ENCODE measurements around the gene BCL11A. TPM values are rescaled to one million over a fixed set of nuclear protein-coding genes. Genes with fewer than 3 reads are reported as not detected.
A peak's percentile ranks its signal among the peaks of the same experiment; 100 is the strongest.

Gene BCL11A
- total RNA-seq, 1 experiment from 2014 or later = 0.33 TPM

DNA sequence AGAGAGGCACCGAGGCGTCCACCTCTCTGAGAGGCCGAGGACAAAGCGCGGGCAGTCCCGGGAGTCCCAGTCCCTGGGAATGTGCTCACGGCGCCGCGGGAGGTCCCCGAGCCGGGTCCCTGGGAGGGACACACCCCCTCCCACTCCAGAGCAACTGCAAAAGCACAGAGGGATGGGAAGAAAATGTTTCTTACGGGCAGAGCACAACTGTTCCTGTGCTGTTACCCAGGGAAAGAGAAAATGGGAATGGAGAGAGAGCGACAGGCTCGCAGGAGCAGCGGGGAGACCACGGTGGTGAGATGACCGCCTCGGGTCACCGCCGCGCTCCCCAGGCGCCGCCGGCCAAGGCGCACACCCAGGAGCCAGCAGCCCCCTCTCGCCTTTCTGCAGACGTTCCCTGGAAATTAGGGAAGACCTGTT lies 1.2 kb upstream of the BCL11A start:
- in situ Hi-C loops (cut with HindIII; ENCODE audit: low pct_unique_long_range_greater_than_20kb, low sequenced_read_pairs) (no loop called here), intact Hi-C loops (cut with micrococcal nuclease; ENCODE audit: unreplicated experiment) (loop anchor here (10.0 kb wide), 1 partner anchor 1260 kb away; no protein-coding TSS in a partner anchor)
- ChIA-PET CTCF (interaction anchor here (0.7 kb wide), 1 partner anchor 1961 kb away, joined by 3 read pairs; no protein-coding TSS in a partner anchor), POLR2A (no interaction called here)
- DNase-seq (ENCODE audit: low read depth, low spot score) (no peak), ATAC-seq (peak; percentile 40)
- BruUV-seq (replicated peaks) = no TSS peak
- Histone ChIP-seq H3K9me3 (ENCODE audit: control insufficient read depth, insufficient read depth, low read depth, low read length) (no peaks in the 10 kb centered on the region), H3K4me3 (ENCODE audit: low read depth in 2 of 2, low read length in 2 of 2) (peak overlapping the region; percentile 52 to 67), H3K27me3 (ENCODE audit: control insufficient read depth, insufficient read depth, low read length) (peaks cover 32% of the 10 kb centered on the region), H3K36me3 (ENCODE audit: control insufficient read depth, insufficient read depth, low read length) (no peaks in the 10 kb centered on the region; the same call in 1 of the 2 replicates), H3K27ac (ENCODE audit: low read length) (no peak overlapping the region), H3K4me1 (ENCODE audit: control insufficient read depth, insufficient read depth, low read length) (peaks cover 19% of the 10 kb centered on the region)
- TF ChIP-seq, protein P1, sequence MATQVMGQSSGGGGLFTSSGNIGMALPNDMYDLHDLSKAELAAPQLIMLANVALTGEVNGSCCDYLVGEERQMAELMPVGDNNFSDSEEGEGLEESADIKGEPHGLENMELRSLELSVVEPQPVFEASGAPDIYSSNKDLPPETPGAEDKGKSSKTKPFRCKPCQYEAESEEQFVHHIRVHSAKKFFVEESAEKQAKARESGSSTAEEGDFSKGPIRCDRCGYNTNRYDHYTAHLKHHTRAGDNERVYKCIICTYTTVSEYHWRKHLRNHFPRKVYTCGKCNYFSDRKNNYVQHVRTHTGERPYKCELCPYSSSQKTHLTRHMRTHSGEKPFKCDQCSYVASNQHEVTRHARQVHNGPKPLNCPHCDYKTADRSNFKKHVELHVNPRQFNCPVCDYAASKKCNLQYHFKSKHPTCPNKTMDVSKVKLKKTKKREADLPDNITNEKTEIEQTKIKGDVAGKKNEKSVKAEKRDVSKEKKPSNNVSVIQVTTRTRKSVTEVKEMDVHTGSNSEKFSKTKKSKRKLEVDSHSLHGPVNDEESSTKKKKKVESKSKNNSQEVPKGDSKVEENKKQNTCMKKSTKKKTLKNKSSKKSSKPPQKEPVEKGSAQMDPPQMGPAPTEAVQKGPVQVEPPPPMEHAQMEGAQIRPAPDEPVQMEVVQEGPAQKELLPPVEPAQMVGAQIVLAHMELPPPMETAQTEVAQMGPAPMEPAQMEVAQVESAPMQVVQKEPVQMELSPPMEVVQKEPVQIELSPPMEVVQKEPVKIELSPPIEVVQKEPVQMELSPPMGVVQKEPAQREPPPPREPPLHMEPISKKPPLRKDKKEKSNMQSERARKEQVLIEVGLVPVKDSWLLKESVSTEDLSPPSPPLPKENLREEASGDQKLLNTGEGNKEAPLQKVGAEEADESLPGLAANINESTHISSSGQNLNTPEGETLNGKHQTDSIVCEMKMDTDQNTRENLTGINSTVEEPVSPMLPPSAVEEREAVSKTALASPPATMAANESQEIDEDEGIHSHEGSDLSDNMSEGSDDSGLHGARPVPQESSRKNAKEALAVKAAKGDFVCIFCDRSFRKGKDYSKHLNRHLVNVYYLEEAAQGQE (IDR thresholded peaks at IDR 0.05; ENCODE audit: insufficient read depth in 1 of 2, low read depth in 2 of 2, low read length in 1 of 2) = no peak
- TF ChIP-seq SIN3A (IDR thresholded peaks at IDR 0.05; ENCODE audit: borderline replicate concordance, insufficient read depth, low read depth, low read length) (0 out of 2 replicates have a peak, but pooled peaks have one; percentile 34), POLR2AphosphoS5 (IDR thresholded peaks at IDR 0.05; ENCODE audit: low read depth, low read length) (no peak)
- TF ChIP-seq, protein P2, sequence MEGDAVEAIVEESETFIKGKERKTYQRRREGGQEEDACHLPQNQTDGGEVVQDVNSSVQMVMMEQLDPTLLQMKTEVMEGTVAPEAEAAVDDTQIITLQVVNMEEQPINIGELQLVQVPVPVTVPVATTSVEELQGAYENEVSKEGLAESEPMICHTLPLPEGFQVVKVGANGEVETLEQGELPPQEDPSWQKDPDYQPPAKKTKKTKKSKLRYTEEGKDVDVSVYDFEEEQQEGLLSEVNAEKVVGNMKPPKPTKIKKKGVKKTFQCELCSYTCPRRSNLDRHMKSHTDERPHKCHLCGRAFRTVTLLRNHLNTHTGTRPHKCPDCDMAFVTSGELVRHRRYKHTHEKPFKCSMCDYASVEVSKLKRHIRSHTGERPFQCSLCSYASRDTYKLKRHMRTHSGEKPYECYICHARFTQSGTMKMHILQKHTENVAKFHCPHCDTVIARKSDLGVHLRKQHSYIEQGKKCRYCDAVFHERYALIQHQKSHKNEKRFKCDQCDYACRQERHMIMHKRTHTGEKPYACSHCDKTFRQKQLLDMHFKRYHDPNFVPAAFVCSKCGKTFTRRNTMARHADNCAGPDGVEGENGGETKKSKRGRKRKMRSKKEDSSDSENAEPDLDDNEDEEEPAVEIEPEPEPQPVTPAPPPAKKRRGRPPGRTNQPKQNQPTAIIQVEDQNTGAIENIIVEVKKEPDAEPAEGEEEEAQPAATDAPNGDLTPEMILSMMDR (IDR thresholded peaks at IDR 0.05) = 0 out of 2 replicates have a peak, but pooled peaks have one; percentile 26

DNA sequence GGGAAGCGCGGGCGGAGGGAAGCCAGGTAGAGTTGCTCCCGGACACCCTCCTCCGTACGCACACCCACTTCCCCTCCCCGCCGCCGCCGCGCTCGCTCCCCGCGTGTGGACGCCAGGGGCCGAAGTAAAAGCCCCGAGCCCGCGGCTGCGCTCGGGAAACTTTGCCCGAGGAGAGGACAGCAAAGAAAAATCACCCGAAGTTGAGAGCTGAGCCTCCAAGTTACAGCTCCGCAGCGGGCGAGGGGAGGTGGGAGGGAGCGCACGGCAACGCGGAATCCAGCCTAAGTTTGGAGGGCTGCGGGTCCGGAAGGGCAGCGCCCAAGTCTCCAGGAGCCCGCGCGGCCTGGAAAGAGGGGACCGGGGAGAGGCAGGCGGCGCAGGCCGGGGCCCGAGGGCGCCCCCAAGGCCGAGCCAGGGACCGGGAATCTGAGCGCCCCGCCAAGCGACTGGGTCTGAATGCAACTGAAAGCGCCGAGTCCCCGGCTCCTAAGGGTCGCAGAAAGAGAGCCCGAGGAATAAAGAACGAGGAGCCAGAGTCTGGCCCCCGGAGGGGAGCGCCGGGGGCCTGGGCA lies 706 bp upstream of the BCL11A start:
- H3K27ac ChIP-seq (ENCODE audit: low read length) = no peak overlapping the region
- in situ Hi-C loops (cut with HindIII; ENCODE audit: low pct_unique_long_range_greater_than_20kb, low sequenced_read_pairs) = no loop called here
- peak; percentile 20; the same call in 1 of the 2 replicates for ATAC-seq

More for the DNA sequence above, 706 bp upstream of the BCL11A start:
- no peaks in the 10 kb centered on the region; the same call in 1 of the 2 replicates for H3K36me3 ChIP-seq (ENCODE audit: control insufficient read depth, insufficient read depth, low read length)
- TF ChIP-seq, protein P1 (IDR thresholded peaks at IDR 0.05; ENCODE audit: insufficient read depth in 1 of 2, low read depth in 2 of 2, low read length in 1 of 2) = no peak
- TF ChIP-seq, protein P2 (IDR thresholded peaks at IDR 0.05) = peak; percentile 38
- TF ChIP-seq POLR2AphosphoS5 (IDR thresholded peaks at IDR 0.05; ENCODE audit: low read depth, low read length) = no peak
- ChIA-PET POLR2A (no interaction called here), CTCF (no interaction called here)
- intact Hi-C loops (cut with micrococcal nuclease; ENCODE audit: unreplicated experiment) = loop anchor here (10.0 kb wide), 1 partner anchor 1259 kb away; no protein-coding TSS in a partner anchor
- H3K27me3 ChIP-seq (ENCODE audit: control insufficient read depth, insufficient read depth, low read length) = peaks cover 30% of the 10 kb centered on the region
- no peak for DNase-seq (ENCODE audit: low read depth, low spot score)
- no peaks in the 10 kb centered on the region for H3K9me3 ChIP-seq (ENCODE audit: control insufficient read depth, insufficient read depth, low read depth, low read length)
- peaks cover 19% of the 10 kb centered on the region for H3K4me1 ChIP-seq (ENCODE audit: control insufficient read depth, insufficient read depth, low read length)
- H3K4me3 ChIP-seq (ENCODE audit: low read depth in 2 of 2, low read length in 2 of 2) = peak overlapping the region; percentile 52 to 67
- BruUV-seq (replicated peaks) = no TSS peak
